ENCODE results near the gene SLFNL1.

GRCh38 chr1:41044187-41044586 is 22.7 kb upstream of the SLFNL1 start:
- TF ChIP-seq ZNF281 (CRISPR knock-in tag; IDR thresholded peaks at IDR 0.05) (no peak), MXD4 (CRISPR knock-in tag; IDR thresholded peaks at IDR 0.05; ENCODE audit: borderline replicate concordance) (no peak), CTCF (IDR thresholded peaks at IDR 0.05) (no peak)

Data from WTC11 (cell line).